ENCODE data around the gene HSD3B7. TPM values are rescaled to one million over a fixed set of nuclear protein-coding genes. Genes with fewer than 3 reads are reported as not detected.

The HSD3B7 gene
- total RNA-seq, 1 experiment from 2014 or later = 5.5 TPM

- Histone ChIP-seq H2AK5ac (ENCODE audit: insufficient read length, low read length) (no peak overlapping the region), H2BK5ac (ENCODE audit: insufficient read length, low read length) (no peak overlapping the region), H4K8ac (replicated peaks; ENCODE audit: insufficient read length, low read depth, low read length) (no peak overlapping the region), H3K9me3 (ENCODE audit: control insufficient read depth, low read depth, low read length) (no peaks in the 10 kb centered on the region), H3K79me2 (ENCODE audit: insufficient read depth, low read length) (no peaks in the 10 kb centered on the region), H2BK120ac (ENCODE audit: low read depth, low read length, poor library complexity, severe bottlenecking) (no peak overlapping the region), H4K5ac (ENCODE audit: insufficient read length, low read depth, low read length) (no peak overlapping the region), H3K18ac (ENCODE audit: insufficient read length, low read depth, low read length) (no peak overlapping the region), H3K4ac (ENCODE audit: low read depth, low read length) (no peak overlapping the region), H2BK12ac (ENCODE audit: insufficient read length, low read depth, low read length) (no peak overlapping the region), H3K4me2 (ENCODE audit: insufficient read depth, insufficient read length, low read length) (no peak overlapping the region), H2AFZ (ENCODE audit: low read length) (no peak overlapping the region), H3K56ac (ENCODE audit: insufficient read length, low read depth, low read length) (no peak overlapping the region), H3K79me1 (ENCODE audit: insufficient read depth, low read depth, low read length, poor library complexity, severe bottlenecking) (no peaks in the 10 kb centered on the region), H3K27ac (ENCODE audit: insufficient read length, low read depth, low read length) (no peak overlapping the region), H3K23ac (ENCODE audit: insufficient read length, low read depth, low read length) (no peak overlapping the region), H2BK20ac (ENCODE audit: low read depth, low read length, poor library complexity, severe bottlenecking) (no peak overlapping the region), H3K4me1 (ENCODE audit: insufficient read depth, low read length) (no peaks in the 10 kb centered on the region), H2BK15ac (ENCODE audit: low read depth, low read length) (no peak overlapping the region), H3K27me3 (ENCODE audit: insufficient read depth, low read length) (no peaks in the 10 kb centered on the region), H4K20me1 (ENCODE audit: control insufficient read depth, insufficient read depth, insufficient read length) (no peaks in the 10 kb centered on the region), H4K91ac (ENCODE audit: insufficient read length, low read depth, low read length) (no peak overlapping the region), H3K9ac (ENCODE audit: extremely low read depth, insufficient read length, low read length) (no peak overlapping the region), H3T11ph (ENCODE audit: low read length) (no peak overlapping the region), H3K23me2 (ENCODE audit: insufficient read length, low read depth, low read length, poor library complexity, severe bottlenecking) (no peaks in the 10 kb centered on the region), H3K14ac (ENCODE audit: insufficient read depth, low read length) (no peak overlapping the region)
- H3K27me3 Mint-ChIP-seq (ENCODE audit: low read depth) = no peaks in the 10 kb centered on the region; the same call in 1 of the 2 replicates
- TF ChIP-seq, protein P1, sequence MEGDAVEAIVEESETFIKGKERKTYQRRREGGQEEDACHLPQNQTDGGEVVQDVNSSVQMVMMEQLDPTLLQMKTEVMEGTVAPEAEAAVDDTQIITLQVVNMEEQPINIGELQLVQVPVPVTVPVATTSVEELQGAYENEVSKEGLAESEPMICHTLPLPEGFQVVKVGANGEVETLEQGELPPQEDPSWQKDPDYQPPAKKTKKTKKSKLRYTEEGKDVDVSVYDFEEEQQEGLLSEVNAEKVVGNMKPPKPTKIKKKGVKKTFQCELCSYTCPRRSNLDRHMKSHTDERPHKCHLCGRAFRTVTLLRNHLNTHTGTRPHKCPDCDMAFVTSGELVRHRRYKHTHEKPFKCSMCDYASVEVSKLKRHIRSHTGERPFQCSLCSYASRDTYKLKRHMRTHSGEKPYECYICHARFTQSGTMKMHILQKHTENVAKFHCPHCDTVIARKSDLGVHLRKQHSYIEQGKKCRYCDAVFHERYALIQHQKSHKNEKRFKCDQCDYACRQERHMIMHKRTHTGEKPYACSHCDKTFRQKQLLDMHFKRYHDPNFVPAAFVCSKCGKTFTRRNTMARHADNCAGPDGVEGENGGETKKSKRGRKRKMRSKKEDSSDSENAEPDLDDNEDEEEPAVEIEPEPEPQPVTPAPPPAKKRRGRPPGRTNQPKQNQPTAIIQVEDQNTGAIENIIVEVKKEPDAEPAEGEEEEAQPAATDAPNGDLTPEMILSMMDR (conservative IDR thresholded peaks at IDR 0.05) = no peak; the same call in 2 of the 3 replicates
- DNase-seq = no peak
- no peaks in the 10 kb centered on the region for H3K4me1 Mint-ChIP-seq
- no peaks in the 10 kb centered on the region; a peak in 1 of 5 replicates for H3K9me3 Mint-ChIP-seq
- H3K36me3 Mint-ChIP-seq (ENCODE audit: insufficient read depth in 1 of 3, low read depth in 3 of 3) = peaks cover 38 to 77% (median 70%) of the 10 kb centered on the region in 3 experiments
- H3K4me3 Mint-ChIP-seq = no peak overlapping the region
- no CpG with 5 or more reads among the region's 62 CpGs for WGBS (ENCODE audit: extremely low coverage, insufficient read length, low lambda C conversion rate)
- H3K27ac Mint-ChIP-seq = no peak overlapping the region
Measured at GRCh38 chr16:30979170-30980022, 5.6 kb upstream of the HSD3B7 start.
